Liver (tissue), 9 donors: ENCODE measurements around the gene TFPI. TPM values are rescaled to one million over a fixed set of nuclear protein-coding genes. Genes with fewer than 3 reads are reported as not detected.
A peak's percentile ranks its signal among the peaks of the same experiment; 100 is the strongest.

Experiments used
- DNase-seq: peaks from one replicate; pipeline ENCODE4 v3.0.0-alpha.2; 2017; ENCODE audit warnings: low spot score
- H3K27ac ChIP-seq, 2 donors: one replicate each; pipeline ENCODE4 v1.7.0; 2013; ENCODE audit warnings: inconsistent platforms in 2 of 2, low read length in 2 of 2, control low read depth in 1 of 2, low read depth in 1 of 2, mild to moderate bottlenecking in 1 of 2
- H3K27me3 ChIP-seq, 4 donors: one replicate each; pipeline versions ENCODE4 v1.6.1 to v1.7.0; 2013; ENCODE audit warnings: low read length in 3 of 4, inconsistent platforms in 1 of 4, mild to moderate bottlenecking in 1 of 4, moderate library complexity in 1 of 4; ENCODE audit not compliant: control insufficient read depth in 4 of 4, insufficient read depth in 4 of 4
- H3K36me3 ChIP-seq, 4 donors: one replicate each; pipeline versions ENCODE4 v1.6.1 to v1.7.0; 2013; ENCODE audit warnings: low read length in 3 of 4, mild to moderate bottlenecking in 3 of 4, low read depth in 1 of 4, moderate library complexity in 1 of 4; ENCODE audit not compliant: control insufficient read depth in 4 of 4, insufficient read depth in 3 of 4
- H3K4me1 ChIP-seq, 4 donors: one replicate each; pipeline versions ENCODE4 v1.6.1 to v1.7.0; 2013; ENCODE audit warnings: low read length in 3 of 4, mild to moderate bottlenecking in 3 of 4, moderate library complexity in 1 of 4; ENCODE audit not compliant: control insufficient read depth in 4 of 4, insufficient read depth in 4 of 4
- H3K4me3 ChIP-seq, 3 donors: one replicate each; pipeline versions ENCODE4 v1.6.1 to v1.7.0; 2013; ENCODE audit warnings: low read length in 3 of 3, control low read depth in 1 of 3, low read depth in 1 of 3, mild to moderate bottlenecking in 1 of 3
- H3K9ac ChIP-seq, 2 donors: one replicate each; pipeline ENCODE4 v1.7.0; 2013; ENCODE audit warnings: low read length in 2 of 2, mild to moderate bottlenecking in 2 of 2, moderate library complexity in 2 of 2, control low read depth in 1 of 2, low read depth in 1 of 2
- H3K9me3 ChIP-seq, 4 donors: one replicate each; pipeline versions ENCODE4 v1.6.1 to v1.7.0; 2013; ENCODE audit warnings: low read length in 3 of 4; ENCODE audit not compliant: control insufficient read depth in 4 of 4
- EGR1 ChIP-seq, 2 donors: IDR thresholded peaks; 2 replicates each; pipeline ENCODE4 v1.6.1; 2016 to 2018; ENCODE audit warnings: antibody characterized with exemption in 2 of 2, low read depth in 2 of 2
- HNF4A ChIP-seq, 2 donors: conservative IDR thresholded peaks; 2 replicates each; pipeline ENCODE4 v1.6.1; 2016; ENCODE audit warnings: antibody characterized with exemption in 2 of 2, mild to moderate bottlenecking in 2 of 2
- HNF4G ChIP-seq: IDR thresholded peaks from 2 replicates; pipeline ENCODE4 v1.6.1; 2016; ENCODE audit warnings: antibody characterized with exemption
- JUND ChIP-seq, 2 donors: IDR thresholded peaks; 2 replicates each; pipeline ENCODE4 v1.6.1; 2016; ENCODE audit warnings: antibody characterized with exemption in 2 of 2
- NR2F2 ChIP-seq: IDR thresholded peaks from 2 replicates; pipeline ENCODE4 v1.6.1; 2016; ENCODE audit warnings: antibody characterized with exemption
- RAD21 ChIP-seq, 2 donors: IDR thresholded peaks; 2 replicates each; pipeline ENCODE4 v1.6.1; 2016; ENCODE audit warnings: antibody characterized with exemption in 2 of 2, mild to moderate bottlenecking in 2 of 2
- REST ChIP-seq: IDR thresholded peaks from 2 replicates; pipeline ENCODE4 v1.6.1; 2016; ENCODE audit warnings: antibody characterized with exemption, mild to moderate bottlenecking
- RXRA ChIP-seq, 2 donors: IDR thresholded peaks; 2 replicates each; pipeline ENCODE4 v1.6.1; 2017 to 2018; ENCODE audit warnings: antibody characterized with exemption in 2 of 2, mild to moderate bottlenecking in 1 of 2
- SP1 ChIP-seq: IDR thresholded peaks from 2 replicates; pipeline ENCODE4 v1.6.1; 2018; ENCODE audit warnings: antibody characterized with exemption, mild to moderate bottlenecking
- whole genome bisulfite sequencing: extraction: QIAGEN DNeasy Blood & Tissue Kit; methylation state at CpG from one replicate; pipeline ENCODE4 v1.1.7; 2013; 5-methylcytosine and 5-hydroxymethylcytosine counted together
- polyA plus RNA-seq, 2 donors: library from polyadenylated mRNA; stranded (reverse) in 1 of 2; unstranded in 1 of 2; fragments of 200-250 nt in 1 of 2; fragments of >200 nt in 1 of 2; fragmentation: Nextera tagmentation in 1 of 2; extraction: Ambion mirVana in 1 of 2; gene quantifications; one replicate each; pipeline versions ENCODE4 v1.2.1 to v1.2.3, GENCODE V29; 2013 to 2015
- total RNA-seq, 2 donors: library from RNA; depleted of rRNA; stranded (reverse); fragments of >200 nt; gene quantifications; one replicate each; pipeline ENCODE4 v1.2.3, GENCODE V29; 2014
- TF ChIP-seq, protein P1 (sequence below): fragments of 150-350 bp; IDR thresholded peaks from 2 replicates; pipeline ENCODE4 v1.5.1; 2017; ENCODE audit warnings: improper control_type of control experiment, low read depth, low read length; ENCODE audit not compliant: missing input control
- TF ChIP-seq, protein P2 (sequence below): IDR thresholded peaks from 2 replicates; pipeline ENCODE4 v1.6.1; 2016; ENCODE audit warnings: antibody characterized with exemption
- TF ChIP-seq, protein P3 (sequence below): IDR thresholded peaks from 2 replicates; pipeline ENCODE4 v1.6.1; 2016; ENCODE audit warnings: antibody characterized with exemption
- donor health status: healthy.
- donor health status: healthy.
- donor health status: healthy.
- donor health status: healthy.
- donor health status: healthy.

The TFPI gene
- total and polyA plus RNA-seq, 4 donors = 55.8 to 211 (median 130) TPM

DNA sequence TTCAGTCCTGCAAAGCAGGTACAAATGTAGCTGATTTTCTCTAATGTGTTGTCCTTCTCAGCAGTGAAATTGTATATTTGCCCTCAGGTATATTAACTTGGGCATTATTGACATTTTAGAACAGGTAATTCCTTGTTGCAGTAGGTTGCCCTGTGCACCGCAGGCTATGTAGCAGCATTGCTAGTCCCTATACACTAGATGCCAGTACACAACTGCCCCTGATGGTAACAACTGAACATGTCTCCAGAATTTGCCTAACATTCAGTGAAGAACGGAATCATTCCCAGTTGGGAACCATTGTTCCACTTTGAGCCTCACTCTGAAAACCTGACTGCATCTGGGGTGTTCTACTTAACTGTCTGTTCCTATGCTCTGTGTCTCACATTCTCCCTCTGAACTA lies 23.1 kb upstream of the TFPI start:
- WGBS = 81% methylated on average over 2 of the region's 2 CpGs
- Histone ChIP-seq H3K36me3 (no peaks in the 10 kb centered on the region), H3K4me1 (peaks cover 0 to 3% (median 1%) of the 10 kb centered on the region in 4 donors), H3K27me3 (no peaks in the 10 kb centered on the region), H3K9ac (no peak overlapping the region), H3K27ac (no peak overlapping the region), H3K4me3 (no peak overlapping the region), H3K9me3 (peaks cover 0 to 3% (median 0%) of the 10 kb centered on the region in 4 donors)
- TF ChIP-seq, protein P1, sequence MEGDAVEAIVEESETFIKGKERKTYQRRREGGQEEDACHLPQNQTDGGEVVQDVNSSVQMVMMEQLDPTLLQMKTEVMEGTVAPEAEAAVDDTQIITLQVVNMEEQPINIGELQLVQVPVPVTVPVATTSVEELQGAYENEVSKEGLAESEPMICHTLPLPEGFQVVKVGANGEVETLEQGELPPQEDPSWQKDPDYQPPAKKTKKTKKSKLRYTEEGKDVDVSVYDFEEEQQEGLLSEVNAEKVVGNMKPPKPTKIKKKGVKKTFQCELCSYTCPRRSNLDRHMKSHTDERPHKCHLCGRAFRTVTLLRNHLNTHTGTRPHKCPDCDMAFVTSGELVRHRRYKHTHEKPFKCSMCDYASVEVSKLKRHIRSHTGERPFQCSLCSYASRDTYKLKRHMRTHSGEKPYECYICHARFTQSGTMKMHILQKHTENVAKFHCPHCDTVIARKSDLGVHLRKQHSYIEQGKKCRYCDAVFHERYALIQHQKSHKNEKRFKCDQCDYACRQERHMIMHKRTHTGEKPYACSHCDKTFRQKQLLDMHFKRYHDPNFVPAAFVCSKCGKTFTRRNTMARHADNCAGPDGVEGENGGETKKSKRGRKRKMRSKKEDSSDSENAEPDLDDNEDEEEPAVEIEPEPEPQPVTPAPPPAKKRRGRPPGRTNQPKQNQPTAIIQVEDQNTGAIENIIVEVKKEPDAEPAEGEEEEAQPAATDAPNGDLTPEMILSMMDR = peak; percentile 6
- TF ChIP-seq RAD21 (IDR thresholded peaks at IDR 0.05) (peak; percentile 24 to 72), REST (no peak)
- no peak for DNase-seq

- Histone ChIP-seq H3K4me1 (peaks cover 0 to 3% (median 1%) of the 10 kb centered on the region in 4 donors), H3K36me3 (no peaks in the 10 kb centered on the region), H3K27me3 (no peaks in the 10 kb centered on the region), H3K4me3 (no peak overlapping the region), H3K9ac (no peak overlapping the region), H3K27ac (no peak overlapping the region), H3K9me3 (peaks cover 0 to 3% (median 0%) of the 10 kb centered on the region in 4 donors)
- no peak for TF ChIP-seq REST
- TF ChIP-seq, protein P2, sequence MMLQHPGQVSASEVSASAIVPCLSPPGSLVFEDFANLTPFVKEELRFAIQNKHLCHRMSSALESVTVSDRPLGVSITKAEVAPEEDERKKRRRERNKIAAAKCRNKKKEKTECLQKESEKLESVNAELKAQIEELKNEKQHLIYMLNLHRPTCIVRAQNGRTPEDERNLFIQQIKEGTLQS = no peak
- DNase-seq = no peak
Measured at GRCh38 chr2:187576906-187577305, 22.7 kb upstream of the TFPI start.

DNA sequence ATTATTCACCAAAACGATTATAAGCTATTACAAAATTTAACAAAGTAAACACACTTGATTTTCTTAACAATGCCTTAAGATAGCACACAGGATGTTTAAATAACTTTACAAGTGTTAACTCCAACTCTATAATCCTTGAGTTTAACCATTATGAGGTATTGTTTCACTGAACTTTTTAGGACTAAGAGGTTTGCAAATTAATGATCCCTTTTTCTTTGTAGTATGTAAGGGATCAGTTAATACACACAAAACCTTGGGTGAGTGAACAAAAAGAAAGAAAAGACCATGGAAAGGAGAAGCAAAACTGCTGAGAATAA lies 21.5 kb upstream of the TFPI start:
- no peaks in the 10 kb centered on the region for H3K36me3 ChIP-seq
- peaks cover 0 to 3% (median 0%) of the 10 kb centered on the region in 4 donors for H3K4me1 ChIP-seq
- WGBS = 3% methylated on average over 1 of the region's 1 CpG
- DNase-seq = no peak
- H3K27ac ChIP-seq = peak overlapping the region; percentile 17 to 34
- H3K9me3 ChIP-seq = peaks cover 0 to 3% (median 0%) of the 10 kb centered on the region in 4 donors
- H3K4me3 ChIP-seq = no peak overlapping the region
- no peak overlapping the region for H3K9ac ChIP-seq
- no peaks in the 10 kb centered on the region for H3K27me3 ChIP-seq
- TF ChIP-seq EGR1 (IDR thresholded peaks at IDR 0.05; ENCODE audit: low read depth in 2 of 2) (no peak), HNF4G (no peak), NR2F2 (no peak), RXRA (IDR thresholded peaks at IDR 0.05) (no peak), JUND (IDR thresholded peaks at IDR 0.05) (no peak), HNF4A (conservative IDR thresholded peaks at IDR 0.05) (no peak), SP1 (no peak)
- TF ChIP-seq, protein P1 = no peak
- TF ChIP-seq, protein P3, sequence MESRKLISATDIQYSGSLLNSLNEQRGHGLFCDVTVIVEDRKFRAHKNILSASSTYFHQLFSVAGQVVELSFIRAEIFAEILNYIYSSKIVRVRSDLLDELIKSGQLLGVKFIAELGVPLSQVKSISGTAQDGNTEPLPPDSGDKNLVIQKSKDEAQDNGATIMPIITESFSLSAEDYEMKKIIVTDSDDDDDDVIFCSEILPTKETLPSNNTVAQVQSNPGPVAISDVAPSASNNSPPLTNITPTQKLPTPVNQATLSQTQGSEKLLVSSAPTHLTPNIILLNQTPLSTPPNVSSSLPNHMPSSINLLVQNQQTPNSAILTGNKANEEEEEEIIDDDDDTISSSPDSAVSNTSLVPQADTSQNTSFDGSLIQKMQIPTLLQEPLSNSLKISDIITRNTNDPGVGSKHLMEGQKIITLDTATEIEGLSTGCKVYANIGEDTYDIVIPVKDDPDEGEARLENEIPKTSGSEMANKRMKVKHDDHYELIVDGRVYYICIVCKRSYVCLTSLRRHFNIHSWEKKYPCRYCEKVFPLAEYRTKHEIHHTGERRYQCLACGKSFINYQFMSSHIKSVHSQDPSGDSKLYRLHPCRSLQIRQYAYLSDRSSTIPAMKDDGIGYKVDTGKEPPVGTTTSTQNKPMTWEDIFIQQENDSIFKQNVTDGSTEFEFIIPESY = no peak
